Activated CD4-positive, alpha-beta memory T cell treated with anti-CD3 and anti-CD28 coated beads, Interleukin-2, amount 10 ng/mL, durations not matched to agents 7 days and 5 days (primary cell): ENCODE data around the gene UBE2E3. TPM values are rescaled to one million over a fixed set of nuclear protein-coding genes. Genes with fewer than 3 reads are reported as not detected.
A peak's percentile ranks its signal among the peaks of the same experiment; 100 is the strongest.
"Not testable (repeated sequence)": the region's sequence is repeated elsewhere in the genome, so short reads cannot be mapped to it uniquely, and the experiment has no call there.

ENCODE experiments used
- CTCF ChIA-PET: fragments of 350-600 bp; sonication (Branson Sonifier 250); formaldehyde crosslinking; loops from one replicate; lab custom pipeline; 2021; ENCODE audit warnings: antibody characterized with exemption, inconsistent platforms; lab: Charles Lee
- POLR2A ChIA-PET: fragments of 350-600 bp; sonication (Branson Sonifier 250); formaldehyde crosslinking; loops from one replicate; lab custom pipeline; 2021; ENCODE audit warnings: antibody characterized with exemption; lab: Charles Lee
- DNase-seq: peaks from one replicate; pipeline ENCODE4 v3.0.0-alpha.2; 2020
- H3K27ac Mint-ChIP-seq: one replicate; pipeline ENCODE4 v1.8.0; 2021; ENCODE audit warnings: mild to moderate bottlenecking, mixed read lengths
- H3K27me3 Mint-ChIP-seq: one replicate; pipeline ENCODE4 v1.8.0; 2021; ENCODE audit warnings: mixed read lengths
- H3K36me3 Mint-ChIP-seq: one replicate; pipeline ENCODE4 v1.8.0; 2021; ENCODE audit warnings: low read depth, mixed read lengths
- H3K4me1 Mint-ChIP-seq: one replicate; pipeline ENCODE4 v1.8.0; 2021; ENCODE audit warnings: mixed read lengths
- H3K4me3 Mint-ChIP-seq: one replicate; pipeline ENCODE4 v1.8.0; 2021; ENCODE audit warnings: mild to moderate bottlenecking, mixed read lengths
- H3K9me3 Mint-ChIP-seq: one replicate; pipeline ENCODE4 v1.8.0; 2021; ENCODE audit warnings: mixed read lengths
- total RNA-seq, 2 experiments: library from RNA; stranded (reverse); gene quantifications; one replicate each; pipeline ENCODE4 v1.2.3, GENCODE V29; 2021

The UBE2E3 gene
- total RNA-seq, result 10 to 100 TPM; 42.1 to 42.5 TPM

GRCh38 chr2:180980106-180980942, at the start of gene UBE2E3:
UBE2E3 (plus strand) TSS chr2:180980605; CDS start chr2:180982043, 1,438 bp downstream.
- CTCF ChIA-PET, result interaction anchor here (0.6 to 3.3 kb wide), 20 partner anchors 9 to 924 kb away, joined by 3 to 15 read pairs (median 3); no protein-coding TSS in a partner anchor
- Mint-ChIP-seq H3K27ac (peak within 1 kb of the TSS; percentile 89), H3K27me3 (peaks cover 19% of the 10 kb centered on the region), H3K4me3 (peak within 1 kb of the TSS; percentile 90), H3K9me3 (no peaks in the 10 kb centered on the region), H3K36me3 (peaks cover 31% of the 10 kb centered on the region), H3K4me1 (peaks cover 41% of the 10 kb centered on the region)
- DNase-seq, result peak; percentile 82
- POLR2A ChIA-PET, result interaction anchor here (0.6 to 2.8 kb wide), 25 partner anchors 9 to 912 kb away, joined by 3 to 15 read pairs (median 4); partner anchors contain the start of genes ITGA4 and ITPRID2

- ChIA-PET CTCF (no interaction called here), POLR2A (no interaction called here)
- no peaks in the 10 kb centered on the region for H3K9me3 Mint-ChIP-seq
- DNase-seq, result no peak
- H3K27ac Mint-ChIP-seq, result no peak overlapping the region
- no peaks in the 10 kb centered on the region for H3K4me1 Mint-ChIP-seq
- H3K27me3 Mint-ChIP-seq, result peaks cover 4% of the 10 kb centered on the region
- no peak overlapping the region for H3K4me3 Mint-ChIP-seq
- H3K36me3 Mint-ChIP-seq, result no peaks in the 10 kb centered on the region
Measured at GRCh38 chr2:180931841-180932240, 48.6 kb upstream of the UBE2E3 start.

- H3K4me3 Mint-ChIP-seq, result no peak overlapping the region
- no peak for DNase-seq
- H3K9me3 Mint-ChIP-seq, result no peaks in the 10 kb centered on the region
- H3K4me1 Mint-ChIP-seq, result peaks cover 6% of the 10 kb centered on the region
- no peaks in the 10 kb centered on the region for H3K36me3 Mint-ChIP-seq
- H3K27me3 Mint-ChIP-seq, result peaks cover 2% of the 10 kb centered on the region
- POLR2A ChIA-PET, result no interaction called here
- CTCF ChIA-PET, result no interaction called here
- H3K27ac Mint-ChIP-seq, result no peak overlapping the region
Measured at GRCh38 chr2:180933332-180933731, 47.1 kb upstream of the UBE2E3 start.

- Mint-ChIP-seq H3K4me3 (no peak overlapping the region), H3K9me3 (no peaks in the 10 kb centered on the region), H3K27me3 (peaks cover 2% of the 10 kb centered on the region), H3K4me1 (peaks cover 11% of the 10 kb centered on the region), H3K36me3 (no peaks in the 10 kb centered on the region), H3K27ac (no peak overlapping the region)
- ChIA-PET POLR2A (no interaction called here), CTCF (no interaction called here)
- DNase-seq, result no peak
Measured at GRCh38 chr2:180934911-180935310, 45.5 kb upstream of the UBE2E3 start.

- CTCF ChIA-PET, H3K36me3 Mint-ChIP-seq, H3K4me3 Mint-ChIP-seq, DNase-seq, H3K9me3 Mint-ChIP-seq, H3K27ac Mint-ChIP-seq, H3K27me3 Mint-ChIP-seq, POLR2A ChIA-PET: not testable (repeated sequence)
- peaks cover 11% of the 10 kb centered on the region for H3K4me1 Mint-ChIP-seq
Measured at GRCh38 chr2:180937480-180937879, 42.9 kb upstream of the UBE2E3 start.

- ChIA-PET CTCF (no interaction called here), POLR2A (interaction anchor here (1.4 kb wide), 1 partner anchor 43 kb away, joined by 4 read pairs; the partner anchor contains the start of gene UBE2E3)
- DNase-seq, result no peak
- Mint-ChIP-seq H3K4me1 (peaks cover 11% of the 10 kb centered on the region), H3K27me3 (peaks cover 2% of the 10 kb centered on the region), H3K27ac (no peak overlapping the region), H3K4me3 (no peak overlapping the region), H3K36me3 (no peaks in the 10 kb centered on the region), H3K9me3 (no peaks in the 10 kb centered on the region)
Measured at GRCh38 chr2:180938451-180938850, 42.0 kb upstream of the UBE2E3 start.

- H3K36me3 Mint-ChIP-seq, result no peaks in the 10 kb centered on the region
- no peak for DNase-seq
- ChIA-PET POLR2A (no interaction called here), CTCF (no interaction called here)
- H3K27ac Mint-ChIP-seq, result no peak overlapping the region
- H3K9me3 Mint-ChIP-seq, result no peaks in the 10 kb centered on the region
- peaks cover 8% of the 10 kb centered on the region for H3K27me3 Mint-ChIP-seq
- H3K4me3 Mint-ChIP-seq, result no peak overlapping the region
- peaks cover 5% of the 10 kb centered on the region for H3K4me1 Mint-ChIP-seq
Measured at GRCh38 chr2:180943275-180943674, 37.1 kb upstream of the UBE2E3 start.

- H3K4me3 Mint-ChIP-seq, result no peak overlapping the region
- CTCF ChIA-PET, result no interaction called here
- H3K9me3 Mint-ChIP-seq, result no peaks in the 10 kb centered on the region
- peaks cover 8% of the 10 kb centered on the region for H3K27me3 Mint-ChIP-seq
- H3K27ac Mint-ChIP-seq, result no peak overlapping the region
- no peak for DNase-seq
- H3K36me3 Mint-ChIP-seq, result no peaks in the 10 kb centered on the region
- no peaks in the 10 kb centered on the region for H3K4me1 Mint-ChIP-seq
- POLR2A ChIA-PET, result no interaction called here
Measured at GRCh38 chr2:180944372-180944771, 36.0 kb upstream of the UBE2E3 start.

GRCh38 chr2:180947208-180947689, 33.2 kb upstream of the UBE2E3 start:
- H3K9me3 Mint-ChIP-seq, result no peaks in the 10 kb centered on the region
- no peak overlapping the region for H3K27ac Mint-ChIP-seq
- CTCF ChIA-PET, result interaction anchor here (0.6 kb wide), 1 partner anchor 761 kb away, joined by 4 read pairs; no protein-coding TSS in a partner anchor
- DNase-seq, result no peak
- H3K36me3 Mint-ChIP-seq, result no peaks in the 10 kb centered on the region
- peaks cover 8% of the 10 kb centered on the region for H3K27me3 Mint-ChIP-seq
- POLR2A ChIA-PET, result no interaction called here
- no peak overlapping the region for H3K4me3 Mint-ChIP-seq
- peaks cover 6% of the 10 kb centered on the region for H3K4me1 Mint-ChIP-seq

GRCh38 chr2:180949896-180950295, 30.5 kb upstream of the UBE2E3 start:
- POLR2A ChIA-PET, result interaction anchor here (1.0 kb wide), 1 partner anchor 34 kb away, joined by 3 read pairs; no protein-coding TSS in a partner anchor
- Mint-ChIP-seq H3K9me3 (no peaks in the 10 kb centered on the region), H3K27me3 (peaks cover 8% of the 10 kb centered on the region), H3K4me1 (peaks cover 10% of the 10 kb centered on the region), H3K4me3 (no peak overlapping the region), H3K27ac (no peak overlapping the region), H3K36me3 (no peaks in the 10 kb centered on the region)
- CTCF ChIA-PET, result no interaction called here
- DNase-seq, result no peak

GRCh38 chr2:180952082-180952481, 28.3 kb upstream of the UBE2E3 start:
- no peak for DNase-seq
- H3K4me3 Mint-ChIP-seq, result no peak overlapping the region
- H3K27me3 Mint-ChIP-seq, result peaks cover 4% of the 10 kb centered on the region
- ChIA-PET CTCF (no interaction called here), POLR2A (interaction anchor here (1.3 kb wide), 1 partner anchor 28 kb away, joined by 4 read pairs; the partner anchor contains the start of gene UBE2E3)
- no peak overlapping the region for H3K27ac Mint-ChIP-seq
- H3K4me1 Mint-ChIP-seq, result peaks cover 10% of the 10 kb centered on the region
- H3K36me3 Mint-ChIP-seq, result no peaks in the 10 kb centered on the region
- no peaks in the 10 kb centered on the region for H3K9me3 Mint-ChIP-seq

GRCh38 chr2:180952731-180953336, 27.6 kb upstream of the UBE2E3 start:
- no peak for DNase-seq
- Mint-ChIP-seq H3K36me3 (no peaks in the 10 kb centered on the region), H3K4me1 (peaks cover 10% of the 10 kb centered on the region), H3K4me3 (no peak overlapping the region), H3K27ac (no peak overlapping the region), H3K27me3 (no peaks in the 10 kb centered on the region), H3K9me3 (no peaks in the 10 kb centered on the region)
- ChIA-PET CTCF (no interaction called here), POLR2A (interaction anchor here (1.3 kb wide), 1 partner anchor 27 kb away, joined by 4 read pairs; the partner anchor contains the start of gene UBE2E3)

- DNase-seq, result no peak
- no peak overlapping the region for H3K27ac Mint-ChIP-seq
- H3K9me3 Mint-ChIP-seq, result no peaks in the 10 kb centered on the region
- no peaks in the 10 kb centered on the region for H3K27me3 Mint-ChIP-seq
- no peaks in the 10 kb centered on the region for H3K36me3 Mint-ChIP-seq
- peaks cover 10% of the 10 kb centered on the region for H3K4me1 Mint-ChIP-seq
- CTCF ChIA-PET, result no interaction called here
- POLR2A ChIA-PET, result no interaction called here
- H3K4me3 Mint-ChIP-seq, result no peak overlapping the region
Measured at GRCh38 chr2:180953550-180953949, 26.9 kb upstream of the UBE2E3 start.
